HG03457 (cell line): Measurements from ENCODE around the gene BAIAP3.
"Not testable (repeated sequence)": the region's sequence is repeated elsewhere in the genome, so short reads cannot be mapped to it uniquely, and the experiment has no call there.

Experiments used
- ATAC-seq: cut with Tn5 transposase; IDR thresholded peaks from one replicate; pipeline ENCODE4 v1.9.1; 2021; ENCODE audit warnings: moderate number of reproducible peaks; ENCODE audit not compliant: unreplicated experiment

The BAIAP3 gene

GRCh38 chr16:1315081-1316032 lies 18.1 kb upstream of the BAIAP3 start:
- no peak for ATAC-seq

- no peak for ATAC-seq
Measured at GRCh38 chr16:1316033-1316405, 17.4 kb upstream of the BAIAP3 start.

GRCh38 chr16:1317479-1318267 lies 15.8 kb upstream of the BAIAP3 start:
- no peak for ATAC-seq

- no peak for ATAC-seq
Measured at GRCh38 chr16:1318268-1318545, 15.2 kb upstream of the BAIAP3 start.

GRCh38 chr16:1319041-1319440 lies 14.4 kb upstream of the BAIAP3 start:
- no peak for ATAC-seq

GRCh38 chr16:1320097-1320496 lies 13.3 kb upstream of the BAIAP3 start:
- ATAC-seq: no peak

GRCh38 chr16:1320658-1321240 lies 12.7 kb upstream of the BAIAP3 start:
- ATAC-seq: no peak

GRCh38 chr16:1322407-1322806 lies 11.0 kb upstream of the BAIAP3 start:
- no peak for ATAC-seq

- no peak for ATAC-seq
Measured at GRCh38 chr16:1323296-1324239, 9.9 kb upstream of the BAIAP3 start.

- no peak for ATAC-seq
Measured at GRCh38 chr16:1324286-1324826, 9.1 kb upstream of the BAIAP3 start.

- no peak for ATAC-seq
Measured at GRCh38 chr16:1325261-1325660, 8.2 kb upstream of the BAIAP3 start.

GRCh38 chr16:1325673-1326371 lies 7.6 kb upstream of the BAIAP3 start:
- no peak for ATAC-seq

- ATAC-seq: no peak
Measured at GRCh38 chr16:1326391-1326790, 7.1 kb upstream of the BAIAP3 start.

GRCh38 chr16:1326946-1327618 lies 6.4 kb upstream of the BAIAP3 start:
- no peak for ATAC-seq

GRCh38 chr16:1327619-1327947 lies 5.9 kb upstream of the BAIAP3 start:
- ATAC-seq: no peak

GRCh38 chr16:1328136-1328535 lies 5.3 kb upstream of the BAIAP3 start:
- not testable (repeated sequence) for ATAC-seq

- ATAC-seq: not testable (repeated sequence)
Measured at GRCh38 chr16:1328961-1329360, 4.5 kb upstream of the BAIAP3 start.

- ATAC-seq: no peak
Measured at GRCh38 chr16:1330260-1330914, 3.1 kb upstream of the BAIAP3 start.
